Mucosa of descending colon (tissue), 3 donors: Measurements from ENCODE around the gene ASB15. TPM values are rescaled to one million over a fixed set of nuclear protein-coding genes. Genes with fewer than 3 reads are reported as not detected.

Experiments used
- ATAC-seq: fragments of 200-7000 bp; cut with Tn5 transposase; one replicate; pipeline ENCODE4 v1.9.1; 2020; ENCODE audit warnings: mild to moderate bottlenecking, moderate library complexity
- DNase-seq, 3 donors: peaks; one replicate each; pipeline ENCODE4 v3.0.0-alpha.2; 2020
- H3K36me3 ChIP-seq: fragments of 200-600 bp; one replicate; pipeline ENCODE4 v1.8.0; 2021; ENCODE audit warnings: low read depth, mild to moderate bottlenecking
- H3K4me1 ChIP-seq: fragments of 200-600 bp; one replicate; pipeline ENCODE4 v1.8.0; 2021; ENCODE audit warnings: low read depth, mild to moderate bottlenecking
- H3K4me3 ChIP-seq: fragments of 200-600 bp; one replicate; pipeline ENCODE4 v1.8.0; 2021; ENCODE audit warnings: mild to moderate bottlenecking
- H3K9me3 ChIP-seq: fragments of 200-600 bp; one replicate; pipeline ENCODE4 v1.8.0; 2021; ENCODE audit warnings: mild to moderate bottlenecking
- CTCF ChIP-seq: fragments of 200-600 bp; IDR thresholded peaks from one replicate; pipeline ENCODE4 v1.8.0; 2022; ENCODE audit warnings: antibody characterized with exemption, mild to moderate bottlenecking
- intact Hi-C, 2 donors: fragments of 100-400 bp; cut with DNase I in 1 of 2; cut with micrococcal nuclease in 1 of 2; formaldehyde crosslinking; loops; one replicate each; pipeline versions ENCODE4 v1.11.0 to v1.11.1; 2022; cut with DNase I, micrococcal nuclease
- total RNA-seq, 3 donors: library from RNA; stranded (reverse); fragmentation: NEBNext Ultra II Directional in 2 of 3; extraction: Animal tissue kit (Norgen Biotek cat#: 25700) in 2 of 3; gene quantifications; one replicate each; pipeline versions ENCODE4 v1.2.1 to v1.2.4, GENCODE V29; 2021 to 2023
- donor health status: DM: no; HTN: no; CAD: no; lungs with moderate emphysema.
- donor health status: DM: no; HTN: no; CAD: no.
- donor health status: DM: no; HTN: yes; CAD: no.

The ASB15 gene
- total RNA-seq, 3 donors from 2014 or later, result not detected

- ATAC-seq, result no peak
- Histone ChIP-seq H3K4me1 (no peaks in the 10 kb centered on the region), H3K4me3 (no peak overlapping the region), H3K36me3 (no peaks in the 10 kb centered on the region), H3K9me3 (no peaks in the 10 kb centered on the region)
- TF ChIP-seq CTCF, result no peak
- DNase-seq, result no peak
- intact Hi-C loops, result no loop called here
Measured at GRCh38 chr7:123663200-123663599, 61.6 kb downstream of the ASB15 start.

DNA sequence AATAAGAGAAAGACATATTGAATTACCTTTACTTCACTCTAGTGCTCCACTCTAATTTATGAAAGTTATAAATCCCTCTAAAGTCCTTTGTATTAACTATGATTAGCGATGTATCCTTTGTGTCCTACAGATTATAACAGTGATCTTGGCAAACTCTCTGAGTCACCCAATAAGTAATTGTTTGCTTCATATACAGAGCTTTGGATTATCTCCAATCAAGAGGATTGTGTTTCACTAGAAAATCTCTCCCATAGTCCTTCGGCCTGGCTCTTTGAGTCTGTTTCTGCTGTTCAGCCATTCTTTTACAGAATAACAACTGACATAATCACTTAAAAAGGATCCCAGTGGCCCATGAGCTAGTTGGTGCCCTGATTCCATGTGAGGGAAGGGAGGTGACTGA, 63.5 kb downstream of the ASB15 start:
- no peak for TF ChIP-seq CTCF
- no peaks in the 10 kb centered on the region for H3K36me3 ChIP-seq
- intact Hi-C loops, result no loop called here
- no peak for DNase-seq
- H3K4me3 ChIP-seq, result no peak overlapping the region
- ATAC-seq, result no peak
- no peaks in the 10 kb centered on the region for H3K9me3 ChIP-seq
- no peaks in the 10 kb centered on the region for H3K4me1 ChIP-seq

- Histone ChIP-seq H3K4me3 (no peak overlapping the region), H3K9me3 (no peaks in the 10 kb centered on the region), H3K36me3 (no peaks in the 10 kb centered on the region), H3K4me1 (no peaks in the 10 kb centered on the region)
- no peak for DNase-seq
- ATAC-seq, result no peak
- intact Hi-C loops, result no loop called here
- TF ChIP-seq CTCF, result no peak
Measured at GRCh38 chr7:123665896-123666295, 64.3 kb downstream of the ASB15 start.

- no peaks in the 10 kb centered on the region for H3K36me3 ChIP-seq
- no peak overlapping the region for H3K4me3 ChIP-seq
- ATAC-seq, result no peak
- H3K9me3 ChIP-seq, result no peaks in the 10 kb centered on the region
- no peak for DNase-seq
- TF ChIP-seq CTCF, result no peak
- intact Hi-C loops, result no loop called here
- no peaks in the 10 kb centered on the region for H3K4me1 ChIP-seq
Measured at GRCh38 chr7:123666492-123666891, 64.9 kb downstream of the ASB15 start.

- no peak for TF ChIP-seq CTCF
- no peaks in the 10 kb centered on the region for H3K36me3 ChIP-seq
- no peaks in the 10 kb centered on the region for H3K4me1 ChIP-seq
- H3K9me3 ChIP-seq, result no peaks in the 10 kb centered on the region
- ATAC-seq, result no peak
- intact Hi-C loops, result no loop called here
- H3K4me3 ChIP-seq, result no peak overlapping the region
- DNase-seq, result no peak
Measured at GRCh38 chr7:123669485-123669884, 67.9 kb downstream of the ASB15 start.

- peak; percentile 28 for ATAC-seq
- H3K4me1 ChIP-seq, result no peaks in the 10 kb centered on the region
- DNase-seq, result no peak
- intact Hi-C loops, result loop anchor here in 1 of 2 donors (10.0 kb wide), 1 partner anchor 428 kb away; no protein-coding TSS in a partner anchor
- H3K36me3 ChIP-seq, result no peaks in the 10 kb centered on the region
- TF ChIP-seq CTCF, result no peak
- H3K4me3 ChIP-seq, result no peak overlapping the region
- no peaks in the 10 kb centered on the region for H3K9me3 ChIP-seq
Measured at GRCh38 chr7:123673137-123673732, 71.6 kb downstream of the ASB15 start.
